ENCODE measurements around the gene OLR1.

GRCh38 chr12:10113920-10114319, 58.0 kb downstream of the OLR1 start:
- TF ChIP-seq, protein P1, sequence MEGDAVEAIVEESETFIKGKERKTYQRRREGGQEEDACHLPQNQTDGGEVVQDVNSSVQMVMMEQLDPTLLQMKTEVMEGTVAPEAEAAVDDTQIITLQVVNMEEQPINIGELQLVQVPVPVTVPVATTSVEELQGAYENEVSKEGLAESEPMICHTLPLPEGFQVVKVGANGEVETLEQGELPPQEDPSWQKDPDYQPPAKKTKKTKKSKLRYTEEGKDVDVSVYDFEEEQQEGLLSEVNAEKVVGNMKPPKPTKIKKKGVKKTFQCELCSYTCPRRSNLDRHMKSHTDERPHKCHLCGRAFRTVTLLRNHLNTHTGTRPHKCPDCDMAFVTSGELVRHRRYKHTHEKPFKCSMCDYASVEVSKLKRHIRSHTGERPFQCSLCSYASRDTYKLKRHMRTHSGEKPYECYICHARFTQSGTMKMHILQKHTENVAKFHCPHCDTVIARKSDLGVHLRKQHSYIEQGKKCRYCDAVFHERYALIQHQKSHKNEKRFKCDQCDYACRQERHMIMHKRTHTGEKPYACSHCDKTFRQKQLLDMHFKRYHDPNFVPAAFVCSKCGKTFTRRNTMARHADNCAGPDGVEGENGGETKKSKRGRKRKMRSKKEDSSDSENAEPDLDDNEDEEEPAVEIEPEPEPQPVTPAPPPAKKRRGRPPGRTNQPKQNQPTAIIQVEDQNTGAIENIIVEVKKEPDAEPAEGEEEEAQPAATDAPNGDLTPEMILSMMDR (IDR thresholded peaks at IDR 0.05; ENCODE audit: low read depth, low read length), result no peak
- no peak for TF ChIP-seq EZH2phosphoT487 (IDR thresholded peaks at IDR 0.05; ENCODE audit: low read depth)
